Subcutaneous abdominal adipose tissue (tissue), 5 donors: ENCODE measurements around the gene SLC9A8.
A peak's percentile ranks its signal among the peaks of the same experiment; 100 is the strongest.
"Not testable (repeated sequence)": the region's sequence is repeated elsewhere in the genome, so short reads cannot be mapped to it uniquely, and the experiment has no call there.

Experiments
- H3K27ac ChIP-seq: one replicate; pipeline ENCODE4 v1.7.0; 2013; ENCODE audit warnings: low read depth, mild to moderate bottlenecking, inconsistent platforms, low read length, moderate library complexity
- H3K27me3 ChIP-seq, 5 donors: one replicate each; pipeline ENCODE4 v1.7.0; 2013; ENCODE audit warnings: low read length in 5 of 5, inconsistent platforms in 1 of 5; ENCODE audit not compliant: control insufficient read depth in 5 of 5, insufficient read depth in 4 of 5
- H3K36me3 ChIP-seq, 5 donors: one replicate each; pipeline ENCODE4 v1.7.0; 2013; ENCODE audit warnings: low read length in 5 of 5; ENCODE audit not compliant: control insufficient read depth in 5 of 5, insufficient read depth in 5 of 5
- H3K4me1 ChIP-seq, 5 donors: one replicate each; pipeline ENCODE4 v1.7.0; 2013; ENCODE audit warnings: low read length in 5 of 5, mild to moderate bottlenecking in 3 of 5, moderate library complexity in 1 of 5; ENCODE audit not compliant: control insufficient read depth in 5 of 5, insufficient read depth in 5 of 5
- H3K4me3 ChIP-seq, 5 donors: one replicate each; pipeline ENCODE4 v1.7.0; 2013; ENCODE audit warnings: low read length in 5 of 5, low read depth in 1 of 5
- H3K9ac ChIP-seq, 5 donors: one replicate each; pipeline ENCODE4 v1.7.0; 2013; ENCODE audit warnings: low read length in 5 of 5, mild to moderate bottlenecking in 4 of 5, moderate library complexity in 3 of 5
- H3K9me3 ChIP-seq, 5 donors: one replicate each; pipeline ENCODE4 v1.7.0; 2013; ENCODE audit warnings: low read length in 5 of 5; ENCODE audit not compliant: control insufficient read depth in 5 of 5
- donor health status: healthy.
- donor health status: healthy.
- donor health status: healthy.
- donor health status: healthy.
- donor health status: healthy.

SLC9A8 gene

DNA sequence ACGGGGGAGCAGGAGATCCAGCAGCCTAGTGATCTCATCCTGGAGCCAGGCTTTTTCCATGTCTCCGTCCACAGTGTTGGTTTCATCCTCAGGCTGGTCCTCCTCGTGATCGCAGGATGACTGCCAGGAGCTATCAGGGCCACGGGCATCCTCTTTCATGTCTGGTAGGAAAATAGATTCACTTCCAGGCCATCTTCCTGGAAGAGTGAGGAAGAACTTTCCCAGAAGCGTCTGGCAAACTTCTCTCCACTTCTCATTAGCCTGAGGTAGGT is 15.3 kb upstream of the SLC9A8 start:
- Histone ChIP-seq H3K9ac (peak overlapping the region in 1 of 5 donors; percentile 6), H3K4me1 (peaks cover 0 to 10% (median 0%) of the 10 kb centered on the region in 5 donors), H3K36me3 (no peaks in the 10 kb centered on the region), H3K9me3 (no peaks in the 10 kb centered on the region), H3K27me3 (no peaks in the 10 kb centered on the region), H3K27ac (no peak overlapping the region), H3K4me3 (no peak overlapping the region)

DNA sequence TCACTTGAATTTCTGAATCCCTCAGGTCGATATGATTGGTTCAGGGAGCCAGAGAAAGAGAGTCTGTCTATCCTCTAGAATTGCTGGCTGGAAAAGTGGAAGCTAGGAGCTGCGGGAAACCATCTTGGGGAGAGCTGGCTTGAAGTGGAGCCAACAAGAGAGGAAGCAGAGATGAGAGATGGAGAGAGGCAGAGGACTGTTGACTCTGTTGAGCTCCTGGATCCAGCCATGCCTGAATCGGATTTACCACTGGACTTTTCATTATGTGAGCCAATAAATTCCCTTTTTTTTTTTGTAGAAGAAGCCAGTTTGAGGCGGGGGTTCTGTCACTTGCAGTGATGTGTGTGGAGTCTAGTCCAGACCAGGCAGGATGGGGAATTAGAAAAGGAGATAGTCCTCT is 13.9 kb upstream of the SLC9A8 start:
- no peak overlapping the region for H3K27ac ChIP-seq
- H3K4me3 ChIP-seq: no peak overlapping the region
- no peaks in the 10 kb centered on the region for H3K9me3 ChIP-seq
- H3K4me1 ChIP-seq: peaks cover 0 to 10% (median 0%) of the 10 kb centered on the region in 5 donors
- no peaks in the 10 kb centered on the region for H3K27me3 ChIP-seq
- H3K9ac ChIP-seq: no peak overlapping the region
- H3K36me3 ChIP-seq: no peaks in the 10 kb centered on the region

DNA sequence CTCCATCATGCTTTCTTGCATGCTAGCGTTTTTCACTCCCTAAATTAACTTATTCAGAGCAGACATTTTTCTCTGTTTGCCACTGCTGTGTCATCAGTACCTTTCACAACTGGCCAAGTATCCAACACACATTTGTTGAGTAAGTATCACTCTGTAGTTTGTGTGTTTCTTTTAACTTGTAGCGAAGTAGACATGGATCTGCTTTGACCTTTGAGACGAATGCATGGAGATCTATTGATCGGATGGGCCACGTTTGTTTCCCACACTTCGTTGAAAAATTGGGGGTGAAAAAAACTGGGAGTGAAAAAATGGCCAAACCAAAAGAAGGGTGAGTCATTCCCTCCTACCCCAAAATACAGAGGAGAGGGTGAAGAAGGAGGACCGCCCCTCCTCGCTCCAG is 12.9 kb upstream of the SLC9A8 start:
- H3K27ac ChIP-seq: no peak overlapping the region
- no peaks in the 10 kb centered on the region for H3K27me3 ChIP-seq
- H3K9me3 ChIP-seq: no peaks in the 10 kb centered on the region
- H3K36me3 ChIP-seq: no peaks in the 10 kb centered on the region
- no peak overlapping the region for H3K4me3 ChIP-seq
- no peak overlapping the region for H3K9ac ChIP-seq
- peaks cover 0 to 5% (median 0%) of the 10 kb centered on the region in 5 donors for H3K4me1 ChIP-seq

DNA sequence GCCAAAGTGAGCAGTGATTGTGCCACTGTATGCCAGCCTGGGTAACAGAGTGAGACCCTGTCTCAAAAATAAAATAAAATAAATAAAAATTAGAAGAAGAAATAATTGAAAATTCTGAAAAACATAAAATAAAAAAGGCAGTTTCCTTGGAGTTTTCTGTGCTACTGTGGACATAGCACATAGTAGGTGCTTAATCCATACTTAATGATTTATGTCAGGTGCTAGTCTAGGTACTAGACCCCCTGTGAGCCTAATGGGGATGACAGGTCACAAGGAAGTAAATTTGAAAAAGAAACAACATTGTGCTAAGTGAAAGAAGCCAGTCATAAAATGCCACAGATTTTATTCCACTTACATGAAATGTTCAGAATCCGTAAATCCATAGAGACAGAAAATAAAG is 9.2 kb upstream of the SLC9A8 start:
- Histone ChIP-seq H3K27ac (no peak overlapping the region), H3K9me3 (no peaks in the 10 kb centered on the region), H3K36me3 (no peaks in the 10 kb centered on the region), H3K9ac (no peak overlapping the region), H3K4me3 (no peak overlapping the region), H3K4me1 (no peaks in the 10 kb centered on the region), H3K27me3 (no peaks in the 10 kb centered on the region)

DNA sequence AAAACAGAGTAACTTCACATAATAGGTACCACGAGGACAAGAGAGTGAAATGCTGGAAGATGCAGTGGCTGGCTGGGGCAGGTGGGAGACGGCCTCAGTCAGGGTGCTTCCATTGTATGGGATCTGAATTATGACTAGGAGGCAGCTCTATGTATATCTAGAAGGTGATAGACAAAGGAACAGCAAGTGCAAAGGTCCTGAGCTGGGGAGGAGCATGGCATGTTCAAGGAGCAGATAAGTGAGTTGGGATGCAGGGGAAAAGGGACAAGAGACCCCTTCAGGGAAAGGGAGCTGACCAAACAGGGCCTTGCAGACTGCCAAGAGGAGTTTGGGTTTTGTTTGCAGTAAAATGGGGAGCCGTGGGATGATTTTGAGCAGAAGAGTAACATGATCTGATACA is 8.3 kb upstream of the SLC9A8 start:
- no peak overlapping the region for H3K4me3 ChIP-seq
- no peak overlapping the region for H3K27ac ChIP-seq
- H3K9me3 ChIP-seq: no peaks in the 10 kb centered on the region
- H3K27me3 ChIP-seq: no peaks in the 10 kb centered on the region
- H3K36me3 ChIP-seq: no peaks in the 10 kb centered on the region
- no peak overlapping the region for H3K9ac ChIP-seq
- H3K4me1 ChIP-seq: no peaks in the 10 kb centered on the region

DNA sequence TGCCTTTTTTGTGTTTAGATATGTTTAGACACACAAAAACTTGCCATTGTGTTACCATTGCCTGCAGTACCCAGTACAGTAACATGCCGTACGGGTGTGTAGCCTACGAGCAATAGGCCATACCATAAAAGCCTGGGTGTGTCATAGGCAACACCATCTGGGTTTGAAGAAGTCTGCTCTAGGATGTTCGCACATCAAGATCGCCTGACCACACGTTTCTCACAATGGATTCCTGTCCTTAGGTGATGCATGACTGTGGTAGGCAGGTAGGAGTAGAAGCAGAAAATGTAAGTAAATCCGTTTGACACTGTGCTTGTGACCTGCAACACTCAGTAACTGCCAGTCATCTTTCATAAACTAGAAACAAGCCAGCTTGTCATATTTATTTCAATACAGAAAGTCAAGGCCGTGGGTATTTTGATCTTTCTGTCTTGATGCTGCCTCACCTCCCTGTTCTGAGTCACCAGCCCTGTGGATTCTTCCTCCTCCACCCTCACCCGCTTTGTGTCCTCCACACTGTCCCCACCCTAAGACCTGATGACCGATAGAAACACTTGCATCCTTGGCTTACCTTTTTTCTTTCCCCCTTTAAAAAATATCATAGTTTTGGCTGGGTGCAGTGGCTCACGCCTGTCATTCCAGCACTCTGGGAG is 7.3 kb upstream of the SLC9A8 start:
- H3K36me3 ChIP-seq, H3K9me3 ChIP-seq, H3K27me3 ChIP-seq, H3K27ac ChIP-seq, H3K9ac ChIP-seq, H3K4me3 ChIP-seq, H3K4me1 ChIP-seq: not testable (repeated sequence)

DNA sequence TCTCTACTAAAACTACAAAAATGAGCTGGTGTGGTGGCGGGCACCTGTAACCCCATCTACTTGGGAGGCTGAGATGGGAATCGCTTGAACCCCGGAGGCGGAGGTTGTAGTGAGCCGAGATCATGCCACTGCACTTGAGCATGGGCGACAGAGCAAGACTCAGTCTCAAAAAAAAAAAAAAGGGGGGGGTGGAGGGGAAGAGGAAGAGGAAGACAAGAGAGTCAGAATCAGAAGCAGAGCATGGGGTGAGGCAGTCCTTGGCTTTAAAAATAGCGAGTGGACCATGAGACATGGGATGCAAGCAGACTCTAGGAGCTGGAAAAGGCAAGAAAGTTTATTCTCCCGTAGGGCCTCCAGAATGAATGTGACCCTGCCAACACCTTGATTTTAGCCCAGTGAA is 3.9 kb upstream of the SLC9A8 start:
- Histone ChIP-seq H3K27me3 (no peaks in the 10 kb centered on the region), H3K4me3 (no peak overlapping the region), H3K9me3 (no peaks in the 10 kb centered on the region), H3K4me1 (peaks cover 5 to 17% (median 14%) of the 10 kb centered on the region in 5 donors), H3K27ac (no peak overlapping the region), H3K9ac (no peak overlapping the region), H3K36me3 (no peaks in the 10 kb centered on the region)

DNA sequence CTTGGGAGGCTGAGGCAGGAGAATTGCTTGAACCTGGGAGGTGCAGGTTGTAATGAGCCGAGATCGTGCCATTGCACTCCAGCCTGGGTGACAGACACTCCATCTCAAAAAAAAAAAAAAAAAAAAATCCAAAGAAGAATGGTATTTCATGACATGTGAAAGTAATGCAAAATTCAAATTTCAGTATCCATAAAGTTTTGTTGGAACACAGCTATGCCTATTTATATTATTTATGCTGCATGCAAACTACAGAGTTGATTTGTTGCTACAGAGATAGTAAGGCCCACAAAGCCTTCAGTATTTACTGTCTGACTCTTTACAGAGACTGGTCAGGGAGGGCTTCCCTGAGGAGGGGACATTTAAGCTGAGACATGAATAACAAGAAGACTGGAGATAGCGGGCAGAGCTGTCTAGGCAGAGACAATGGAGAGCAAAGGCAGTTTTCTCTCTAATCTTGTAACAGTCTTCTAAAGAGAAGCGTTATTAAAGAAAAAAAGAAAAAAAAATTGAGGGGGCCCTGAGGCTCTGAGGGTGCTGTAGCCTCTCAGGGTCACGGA is 2.7 kb upstream of the SLC9A8 start:
- H3K27me3 ChIP-seq: no peaks in the 10 kb centered on the region
- H3K9ac ChIP-seq: no peak overlapping the region
- H3K9me3 ChIP-seq: no peaks in the 10 kb centered on the region
- peaks cover 5 to 24% (median 22%) of the 10 kb centered on the region in 5 donors for H3K4me1 ChIP-seq
- no peak overlapping the region for H3K27ac ChIP-seq
- no peak overlapping the region for H3K4me3 ChIP-seq
- H3K36me3 ChIP-seq: peaks cover 0 to under 1% (median under 1%) of the 10 kb centered on the region in 5 donors

DNA sequence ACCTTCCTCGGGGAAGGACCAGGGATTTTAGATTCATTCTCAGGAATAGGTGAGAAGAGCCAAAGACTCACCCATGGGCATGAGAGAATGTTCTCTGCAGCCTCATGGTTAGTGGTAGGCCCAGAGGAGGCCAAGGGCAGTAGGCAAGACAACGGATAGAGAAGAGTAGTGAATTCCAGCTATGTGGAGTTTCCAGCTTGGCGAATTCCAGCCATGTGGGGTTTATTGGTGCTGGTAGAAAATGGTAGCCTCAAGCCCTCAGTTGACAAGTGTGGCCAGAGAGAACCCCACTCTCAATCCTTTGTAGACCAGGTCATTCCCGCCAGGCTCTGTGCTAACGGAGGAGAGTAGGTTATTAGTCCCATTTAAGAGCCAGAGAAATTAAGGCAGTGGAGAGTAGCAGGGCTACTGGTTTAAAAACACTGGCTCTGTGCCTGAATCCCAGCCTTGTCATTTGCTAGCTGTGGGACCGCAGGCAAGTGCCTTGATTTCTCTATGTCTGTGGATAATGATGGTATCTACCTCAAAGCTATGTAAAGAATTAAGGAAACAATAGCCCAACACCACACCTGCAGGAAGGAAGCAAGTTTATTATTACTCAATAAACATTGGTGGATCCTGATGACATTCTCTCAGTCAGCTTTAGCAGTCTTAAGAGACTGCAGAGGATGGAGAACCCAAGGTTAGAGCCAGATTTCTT is 2.0 kb upstream of the SLC9A8 start:
- no peak overlapping the region for H3K9ac ChIP-seq
- H3K27me3 ChIP-seq: no peaks in the 10 kb centered on the region
- no peak overlapping the region for H3K27ac ChIP-seq
- H3K9me3 ChIP-seq: no peaks in the 10 kb centered on the region
- H3K4me1 ChIP-seq: peaks cover 5 to 24% (median 22%) of the 10 kb centered on the region in 5 donors
- no peak overlapping the region for H3K4me3 ChIP-seq
- H3K36me3 ChIP-seq: peaks cover 0 to 8% (median 7%) of the 10 kb centered on the region in 5 donors

DNA sequence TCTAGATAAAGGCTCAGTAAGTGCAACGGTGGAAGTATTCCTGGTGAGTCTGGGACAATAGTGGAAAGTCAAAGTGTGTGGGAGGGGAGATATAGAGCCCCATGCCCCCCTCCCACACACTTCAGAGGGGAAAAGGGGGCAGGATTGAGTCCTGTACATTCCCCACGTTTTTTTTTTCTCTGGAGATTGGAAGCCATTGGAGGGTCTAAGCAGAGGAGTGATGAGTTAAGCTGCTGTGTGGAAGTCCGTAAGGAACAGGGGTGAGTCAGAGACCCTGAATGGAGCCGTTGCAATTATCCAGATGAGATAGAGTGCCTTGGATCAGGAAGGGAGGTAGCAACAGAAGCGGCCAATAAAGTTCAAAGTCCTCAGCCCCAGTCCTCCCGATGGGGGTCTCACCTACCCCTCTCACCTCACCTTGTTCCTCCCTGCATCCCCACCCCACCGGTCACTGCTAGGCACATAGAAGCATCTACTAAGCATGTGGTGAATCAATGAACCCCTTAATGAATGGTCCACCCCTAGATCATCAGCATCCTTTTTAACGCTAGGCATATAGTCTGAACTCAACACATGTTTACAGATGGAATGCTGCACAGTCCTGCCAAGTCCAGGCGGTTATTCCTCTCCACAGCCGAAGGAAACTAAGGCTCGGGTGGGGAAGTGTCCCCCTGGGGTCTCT is 662 bp upstream of the SLC9A8 start:
- H3K9me3 ChIP-seq: no peaks in the 10 kb centered on the region
- peak overlapping the region; percentile 95 for H3K27ac ChIP-seq
- H3K27me3 ChIP-seq: no peaks in the 10 kb centered on the region
- peaks cover 5 to 24% (median 22%) of the 10 kb centered on the region in 5 donors for H3K4me1 ChIP-seq
- H3K9ac ChIP-seq: peak overlapping the region; percentile 42 to 94 (median 91)
- H3K4me3 ChIP-seq: peak overlapping the region; percentile 80 to 96 (median 86)
- peaks cover 2 to 14% (median 12%) of the 10 kb centered on the region in 5 donors for H3K36me3 ChIP-seq
